Panc1 (cell line): ENCODE results near the gene CLMN.

Source experiments
- CTCF ChIP-seq: fragments of 450-650 bp; IDR thresholded peaks from 2 replicates; pipeline ENCODE4 v1.5.1; 2017; ENCODE audit warnings: mild to moderate bottlenecking
- POLR2AphosphoS5 ChIP-seq: IDR thresholded peaks from 2 replicates; pipeline ENCODE4 v1.6.1; 2012; ENCODE audit warnings: mild to moderate bottlenecking, low read depth, low read length, moderate library complexity
- TCF7L2 ChIP-seq: IDR thresholded peaks from 2 replicates; pipeline ENCODE4 v1.6.1; 2011; ENCODE audit warnings: mild to moderate bottlenecking, low read depth, low read length, inconsistent platforms

DNA sequence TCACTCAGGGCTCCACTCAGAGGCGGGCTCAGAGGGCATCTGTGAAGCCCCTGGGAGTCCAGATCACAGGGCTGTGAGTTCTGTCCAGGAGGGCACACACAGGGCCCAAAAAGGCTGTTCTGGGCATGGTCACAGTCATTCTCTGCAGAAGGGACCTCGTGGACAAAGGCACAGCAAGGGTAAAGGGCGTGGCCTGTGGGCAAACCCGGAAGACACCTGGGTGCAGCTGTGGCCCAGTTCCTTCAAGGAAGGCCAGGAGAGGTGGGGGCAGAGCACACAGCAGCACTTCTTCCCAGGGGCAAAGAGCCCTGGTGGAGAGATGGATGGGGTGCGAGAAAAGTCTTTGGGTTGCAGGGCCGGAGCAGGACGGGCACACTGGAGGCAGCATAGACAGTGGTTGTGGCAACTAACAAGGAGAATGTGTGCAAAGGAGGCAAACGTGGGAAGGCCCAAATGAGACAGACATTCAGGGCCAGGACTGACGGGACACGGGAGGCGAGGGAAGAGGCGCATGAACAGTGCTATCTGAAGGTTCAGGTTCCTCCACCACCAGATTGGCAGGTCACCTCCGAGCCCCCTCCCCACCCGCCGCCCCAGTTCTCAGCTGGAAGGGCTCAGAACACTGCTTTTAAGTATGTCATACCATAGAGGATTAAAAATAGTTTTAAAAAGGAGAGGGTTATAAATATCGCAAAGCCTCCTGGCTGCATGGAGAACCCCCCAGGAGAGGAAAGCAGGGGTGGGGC lies 8.9 kb downstream of the CLMN start:
- TF ChIP-seq POLR2AphosphoS5 (no peak), CTCF (no peak), TCF7L2 (no peak)
